ENCODE measurements around the gene GNAT3.

GNAT3 gene

GRCh38 chr7:80412842-80413241, 99.0 kb downstream of the GNAT3 start:
- Histone ChIP-seq H2BK5ac (ENCODE audit: low read depth, low read length, poor library complexity) (no peak overlapping the region), H3K9ac (ENCODE audit: low read length) (no peak overlapping the region), H4K8ac (ENCODE audit: low read depth, low read length) (no peak overlapping the region), H3K36me3 (ENCODE audit: control insufficient read depth in 1 of 2, insufficient read depth in 2 of 2, low read length in 2 of 2) (no peaks in the 10 kb centered on the region), H3K14ac (ENCODE audit: low read length) (no peak overlapping the region), H3K4ac (ENCODE audit: low read depth, low read length) (no peak overlapping the region), H3K4me2 (ENCODE audit: low read length) (no peak overlapping the region), H4K91ac (ENCODE audit: low read depth, low read length) (no peak overlapping the region), H3K18ac (ENCODE audit: low read length) (no peak overlapping the region), H3K79me1 (ENCODE audit: low read length) (no peaks in the 10 kb centered on the region), H3K23ac (ENCODE audit: low read length) (no peak overlapping the region), H4K12ac (ENCODE audit: low read depth, low read length) (no peak overlapping the region), H3K79me2 (ENCODE audit: control insufficient read depth, insufficient read depth, low read length, poor library complexity) (no peaks in the 10 kb centered on the region), H2AFZ (ENCODE audit: insufficient read depth, low read length, poor library complexity) (no peak overlapping the region), H2BK12ac (ENCODE audit: low read length) (no peak overlapping the region), H3K27me3 (ENCODE audit: insufficient read depth, low read length) (no peaks in the 10 kb centered on the region), H2AK5ac (ENCODE audit: low read length) (no peak overlapping the region), H3K4me1 (ENCODE audit: control insufficient read depth in 1 of 2, insufficient read depth in 2 of 2, low read length in 2 of 2) (no peaks in the 10 kb centered on the region), H3K4me3 (ENCODE audit: low read depth, low read length) (no peak overlapping the region), H3K9me3 (ENCODE audit: insufficient read depth, low read depth, low read length) (no peaks in the 10 kb centered on the region), H3K27ac (ENCODE audit: low read depth, low read length) (no peak overlapping the region), H2BK120ac (ENCODE audit: insufficient read depth, low read length, poor library complexity) (no peak overlapping the region)
- WGBS (ENCODE audit: extremely low coverage, insufficient coverage, insufficient read length), result no CpG with 5 or more reads among the region's 1 CpG
- no peak for DNase-seq

- Histone ChIP-seq H3K4me1 (ENCODE audit: control insufficient read depth in 1 of 2, insufficient read depth in 2 of 2, low read length in 2 of 2) (no peaks in the 10 kb centered on the region), H2AFZ (ENCODE audit: insufficient read depth, low read length, poor library complexity) (no peak overlapping the region), H3K79me2 (ENCODE audit: control insufficient read depth, insufficient read depth, low read length, poor library complexity) (no peaks in the 10 kb centered on the region), H3K9ac (ENCODE audit: low read length) (no peak overlapping the region), H3K36me3 (ENCODE audit: control insufficient read depth in 1 of 2, insufficient read depth in 2 of 2, low read length in 2 of 2) (no peaks in the 10 kb centered on the region), H3K27me3 (ENCODE audit: insufficient read depth, low read length) (no peaks in the 10 kb centered on the region), H3K18ac (ENCODE audit: low read length) (no peak overlapping the region), H2BK5ac (ENCODE audit: low read depth, low read length, poor library complexity) (no peak overlapping the region), H4K91ac (ENCODE audit: low read depth, low read length) (no peak overlapping the region), H3K9me3 (ENCODE audit: insufficient read depth, low read depth, low read length) (no peaks in the 10 kb centered on the region), H3K27ac (ENCODE audit: low read depth, low read length) (no peak overlapping the region), H3K4me2 (ENCODE audit: low read length) (no peak overlapping the region), H2AK5ac (ENCODE audit: low read length) (no peak overlapping the region), H3K79me1 (ENCODE audit: low read length) (no peaks in the 10 kb centered on the region), H3K4ac (ENCODE audit: low read depth, low read length) (no peak overlapping the region), H3K4me3 (ENCODE audit: low read depth, low read length) (no peak overlapping the region), H4K12ac (ENCODE audit: low read depth, low read length) (no peak overlapping the region), H3K23ac (ENCODE audit: low read length) (no peak overlapping the region), H3K14ac (ENCODE audit: low read length) (no peak overlapping the region), H4K8ac (ENCODE audit: low read depth, low read length) (no peak overlapping the region), H2BK120ac (ENCODE audit: insufficient read depth, low read length, poor library complexity) (no peak overlapping the region), H2BK12ac (ENCODE audit: low read length) (no peak overlapping the region)
- WGBS (ENCODE audit: extremely low coverage, insufficient coverage, insufficient read length), result no CpG with 5 or more reads among the region's 2 CpGs
- no peak for DNase-seq
Observed at GRCh38 chr7:80411621-80412020, 100.2 kb downstream of the GNAT3 start.

DNA sequence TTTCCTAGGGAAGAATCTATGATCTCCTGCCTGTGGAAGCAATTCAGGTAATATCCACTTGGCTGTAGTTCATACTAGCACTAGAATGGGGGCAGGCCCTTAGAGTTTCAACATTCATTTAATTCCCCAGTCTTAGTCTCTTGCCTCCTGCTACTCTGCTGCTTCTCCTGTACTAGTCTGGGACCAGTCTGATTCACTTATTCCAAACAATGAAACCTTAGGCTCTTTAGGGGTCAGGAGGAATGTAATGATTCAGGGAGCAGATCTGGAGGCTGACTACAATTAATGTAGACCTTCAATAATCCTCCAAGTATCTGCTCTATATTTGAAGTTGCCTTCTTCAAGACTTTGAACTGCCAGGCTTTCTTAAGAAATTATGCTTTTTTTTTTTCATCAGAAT, 101.8 kb downstream of the GNAT3 start:
- Histone ChIP-seq H3K79me1 (ENCODE audit: low read length) (no peaks in the 10 kb centered on the region), H4K8ac (ENCODE audit: low read depth, low read length) (no peak overlapping the region), H2AFZ (ENCODE audit: insufficient read depth, low read length, poor library complexity) (no peak overlapping the region), H4K12ac (ENCODE audit: low read depth, low read length) (no peak overlapping the region), H3K18ac (ENCODE audit: low read length) (no peak overlapping the region), H3K9me3 (ENCODE audit: insufficient read depth, low read depth, low read length) (no peaks in the 10 kb centered on the region), H3K27ac (ENCODE audit: low read depth, low read length) (no peak overlapping the region), H3K14ac (ENCODE audit: low read length) (no peak overlapping the region), H3K79me2 (ENCODE audit: control insufficient read depth, insufficient read depth, low read length, poor library complexity) (no peaks in the 10 kb centered on the region), H2BK12ac (ENCODE audit: low read length) (no peak overlapping the region), H3K9ac (ENCODE audit: low read length) (no peak overlapping the region), H3K27me3 (ENCODE audit: insufficient read depth, low read length) (no peaks in the 10 kb centered on the region), H2AK5ac (ENCODE audit: low read length) (no peak overlapping the region), H3K4ac (ENCODE audit: low read depth, low read length) (no peak overlapping the region), H3K23ac (ENCODE audit: low read length) (no peak overlapping the region), H4K91ac (ENCODE audit: low read depth, low read length) (no peak overlapping the region), H2BK120ac (ENCODE audit: insufficient read depth, low read length, poor library complexity) (no peak overlapping the region), H3K36me3 (ENCODE audit: control insufficient read depth in 1 of 2, insufficient read depth in 2 of 2, low read length in 2 of 2) (no peaks in the 10 kb centered on the region), H3K4me2 (ENCODE audit: low read length) (no peak overlapping the region), H2BK5ac (ENCODE audit: low read depth, low read length, poor library complexity) (no peak overlapping the region), H3K4me1 (ENCODE audit: control insufficient read depth in 1 of 2, insufficient read depth in 2 of 2, low read length in 2 of 2) (no peaks in the 10 kb centered on the region), H3K4me3 (ENCODE audit: low read depth, low read length) (no peak overlapping the region)
- no peak for DNase-seq
